HG03521 (cell line): Measurements from ENCODE around the gene APOA4.
A peak's percentile ranks its signal among the peaks of the same experiment; 100 is the strongest.

Source experiments
- ATAC-seq: cut with Tn5 transposase; IDR thresholded peaks from one replicate; pipeline ENCODE4 v1.9.1; 2021; ENCODE audit warnings: mild to moderate bottlenecking, moderate library complexity; ENCODE audit not compliant: unreplicated experiment

APOA4 gene

GRCh38 chr11:116823031-116823843, at the start of gene APOA4:
APOA4 (minus strand) TSS chr11:116823304; CDS start chr11:116823191, 113 bp downstream.
- no peak for ATAC-seq

- ATAC-seq, result no peak
Observed at GRCh38 chr11:116871248-116871647, 48.1 kb upstream of the APOA4 start.

DNA sequence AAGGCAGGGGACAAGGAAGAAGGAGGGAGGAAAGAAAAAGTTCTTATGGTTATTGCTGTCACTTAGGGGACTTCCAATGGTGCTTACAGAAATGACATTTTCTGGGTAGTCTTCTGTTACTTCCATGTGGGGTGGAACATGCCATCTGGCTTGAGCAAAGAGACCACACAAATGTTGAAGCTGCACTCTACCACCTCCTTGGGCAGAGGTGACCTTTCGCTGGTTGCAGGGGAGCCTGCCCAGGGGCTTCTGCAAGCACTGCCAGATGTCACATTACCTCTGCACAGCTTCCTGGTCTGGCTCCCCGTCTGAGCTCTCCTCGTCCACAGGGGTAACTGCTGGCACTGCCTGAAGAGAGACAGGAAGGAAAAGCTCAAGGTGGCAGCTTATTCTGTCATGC, 47.0 kb upstream of the APOA4 start:
- no peak for ATAC-seq

DNA sequence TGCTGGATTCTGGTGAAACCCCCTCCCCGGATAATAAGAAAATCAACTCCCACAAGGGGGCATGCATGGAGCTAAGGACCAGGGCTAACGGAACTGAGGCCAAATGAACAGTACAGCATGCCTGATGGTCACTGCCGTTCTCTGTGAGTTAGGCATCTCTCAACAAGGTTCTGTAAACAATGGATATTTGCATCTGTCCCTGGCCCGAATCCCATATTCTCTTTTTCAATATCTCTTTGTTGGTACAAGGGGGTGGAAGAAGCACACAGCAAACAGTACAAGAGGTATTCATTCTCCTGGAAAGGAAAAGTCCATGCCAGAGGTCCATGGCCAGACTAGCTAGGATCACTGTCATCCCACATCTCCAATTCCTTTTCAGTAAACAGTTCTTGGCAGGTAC, 46.5 kb upstream of the APOA4 start:
- ATAC-seq, result no peak

DNA sequence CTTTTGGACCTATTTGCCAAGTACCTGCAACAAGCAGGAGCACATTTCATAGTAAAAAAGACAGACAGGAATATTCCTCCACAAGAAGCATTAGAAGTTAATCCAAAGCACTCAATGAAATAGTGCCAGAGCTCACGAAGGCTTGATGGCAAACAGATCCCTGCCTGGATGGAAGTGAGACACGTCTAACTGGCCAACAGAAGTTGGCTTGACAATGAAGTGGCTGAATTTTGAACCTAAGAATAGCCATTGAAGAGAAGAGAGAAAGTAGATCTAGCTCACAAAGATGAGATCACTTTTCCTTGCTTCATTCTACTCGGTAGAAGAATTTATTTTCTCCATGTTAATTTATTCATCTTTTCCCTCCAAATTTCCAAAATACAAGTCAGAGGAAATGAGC, 45.0 kb upstream of the APOA4 start:
- no peak for ATAC-seq

DNA sequence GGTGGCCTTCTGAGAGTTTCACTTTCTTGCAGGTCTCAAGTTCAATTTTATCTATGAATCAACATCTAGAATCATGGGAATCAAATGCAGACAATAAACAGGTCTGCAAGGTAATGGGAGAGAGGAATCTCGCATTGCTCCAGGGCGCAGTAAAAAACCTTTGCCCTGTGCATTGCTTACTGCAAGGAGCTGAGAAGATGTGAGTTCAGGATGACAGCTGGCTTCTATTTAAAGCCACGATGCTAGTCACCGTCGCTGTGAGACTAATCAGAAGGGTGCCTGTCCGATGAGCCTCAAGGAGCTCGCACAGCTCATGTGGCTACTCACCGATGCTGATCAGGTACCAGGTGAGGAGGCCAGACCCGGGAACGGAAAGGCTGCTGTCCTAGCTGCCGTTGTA, 44.5 kb upstream of the APOA4 start:
- no peak for ATAC-seq

GRCh38 chr11:116866804-116867455, 43.8 kb upstream of the APOA4 start:
- no peak for ATAC-seq

GRCh38 chr11:116865696-116866095, 42.6 kb upstream of the APOA4 start:
- no peak for ATAC-seq

- ATAC-seq, result no peak
Observed at GRCh38 chr11:116864531-116864930, 41.4 kb upstream of the APOA4 start.

GRCh38 chr11:116862951-116863350, 39.8 kb upstream of the APOA4 start:
- no peak for ATAC-seq

DNA sequence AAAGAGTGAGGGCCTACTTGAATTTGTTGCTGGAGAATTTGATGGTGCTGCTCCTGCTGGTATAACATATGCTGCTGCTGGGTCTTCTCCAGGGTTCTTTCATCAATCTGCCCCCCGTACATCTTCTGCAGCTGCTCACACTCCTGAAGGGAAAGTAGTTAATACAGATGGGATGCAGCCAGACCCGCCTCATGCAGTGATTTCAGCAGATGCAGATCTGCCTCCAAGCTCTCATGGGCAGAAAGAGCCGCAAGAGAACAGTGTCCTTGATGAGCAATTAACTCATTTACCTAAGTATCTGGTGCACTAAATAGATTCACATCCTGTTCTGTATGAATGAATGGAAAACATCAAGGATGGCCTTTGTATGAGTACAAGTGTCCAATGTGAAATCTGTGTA, 39.1 kb upstream of the APOA4 start:
- ATAC-seq, result no peak

- no peak for ATAC-seq
Observed at GRCh38 chr11:116861539-116861938, 38.4 kb upstream of the APOA4 start.

DNA sequence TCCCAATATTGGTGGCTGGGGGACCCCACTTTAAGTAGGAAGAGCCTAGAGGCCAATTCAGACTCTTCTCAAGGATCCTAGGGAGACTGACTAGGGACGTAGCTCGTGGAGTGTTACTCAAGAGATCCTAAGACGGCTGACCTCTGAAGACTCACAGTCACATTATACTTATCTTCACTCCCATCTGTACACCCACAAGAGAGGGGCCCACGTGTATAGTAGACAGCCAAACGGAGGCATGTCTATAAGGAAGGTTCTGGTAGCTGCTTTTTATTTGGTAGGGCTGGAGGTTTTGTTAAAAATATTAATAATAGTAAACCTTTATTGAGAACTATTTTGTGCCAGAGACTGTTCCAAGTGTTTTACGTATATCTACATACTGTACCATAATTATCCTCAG, 37.2 kb upstream of the APOA4 start:
- no peak for ATAC-seq

DNA sequence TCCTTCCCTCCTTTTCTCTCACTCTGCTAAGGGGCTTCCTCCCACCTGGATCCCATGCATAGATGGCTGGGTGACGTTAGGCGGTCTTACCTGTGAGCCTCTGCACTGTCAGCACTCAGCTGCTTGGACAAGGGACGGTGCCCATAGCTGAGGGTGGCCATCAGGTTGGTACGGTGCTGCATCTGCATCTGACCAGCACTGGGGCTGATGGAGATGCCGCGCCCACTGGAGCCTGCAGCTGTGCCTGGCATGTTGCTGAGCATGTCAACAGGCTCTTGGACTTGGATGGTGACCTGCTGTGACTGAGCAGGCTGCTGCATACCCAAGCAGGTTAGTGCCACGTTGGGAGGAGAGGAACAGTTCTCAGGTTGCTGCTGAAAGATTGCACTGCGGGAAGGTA, 36.1 kb upstream of the APOA4 start:
- ATAC-seq, result no peak

GRCh38 chr11:116857936-116858335, 34.8 kb upstream of the APOA4 start:
- no peak for ATAC-seq

DNA sequence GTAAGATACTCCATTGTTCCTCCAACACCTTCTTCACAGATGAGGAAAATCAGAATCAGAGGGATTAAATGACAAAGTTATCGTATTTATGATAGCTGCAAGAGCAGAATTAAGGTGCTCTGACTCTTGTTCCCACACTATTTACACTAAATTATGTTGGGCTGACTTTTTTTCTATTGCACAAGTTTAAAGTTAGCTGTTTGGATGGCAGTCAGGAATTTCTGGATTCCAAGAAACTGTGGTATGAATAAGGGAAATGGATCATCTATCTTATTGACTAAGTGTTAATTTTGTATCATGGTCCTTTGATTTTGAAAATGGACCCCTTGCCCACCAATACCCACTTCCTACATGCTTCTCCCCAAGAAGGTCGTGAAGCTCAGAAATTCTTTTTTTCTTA, 34.2 kb upstream of the APOA4 start:
- ATAC-seq, result no peak

- no peak for ATAC-seq
Observed at GRCh38 chr11:116856423-116856822, 33.3 kb upstream of the APOA4 start.

DNA sequence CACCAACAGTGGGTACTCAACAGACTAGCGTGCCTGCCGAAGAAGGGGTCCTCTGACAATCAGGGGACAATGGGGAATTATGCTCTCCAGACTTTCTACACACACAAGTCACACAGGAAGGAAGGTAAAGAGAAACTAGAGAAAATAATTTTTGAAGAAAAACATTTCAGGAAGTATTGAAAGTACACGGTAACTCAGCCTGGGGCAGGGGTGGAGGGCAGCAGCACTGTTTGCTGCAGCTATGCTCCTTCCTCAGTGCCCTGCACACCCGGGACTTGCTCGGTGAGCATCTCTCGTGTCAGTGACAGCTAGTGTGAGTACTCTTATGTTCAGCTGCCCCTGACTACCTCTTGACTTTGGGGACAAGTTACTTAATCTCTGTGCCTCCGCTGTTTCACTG, 32.3 kb upstream of the APOA4 start:
- no peak for ATAC-seq

DNA sequence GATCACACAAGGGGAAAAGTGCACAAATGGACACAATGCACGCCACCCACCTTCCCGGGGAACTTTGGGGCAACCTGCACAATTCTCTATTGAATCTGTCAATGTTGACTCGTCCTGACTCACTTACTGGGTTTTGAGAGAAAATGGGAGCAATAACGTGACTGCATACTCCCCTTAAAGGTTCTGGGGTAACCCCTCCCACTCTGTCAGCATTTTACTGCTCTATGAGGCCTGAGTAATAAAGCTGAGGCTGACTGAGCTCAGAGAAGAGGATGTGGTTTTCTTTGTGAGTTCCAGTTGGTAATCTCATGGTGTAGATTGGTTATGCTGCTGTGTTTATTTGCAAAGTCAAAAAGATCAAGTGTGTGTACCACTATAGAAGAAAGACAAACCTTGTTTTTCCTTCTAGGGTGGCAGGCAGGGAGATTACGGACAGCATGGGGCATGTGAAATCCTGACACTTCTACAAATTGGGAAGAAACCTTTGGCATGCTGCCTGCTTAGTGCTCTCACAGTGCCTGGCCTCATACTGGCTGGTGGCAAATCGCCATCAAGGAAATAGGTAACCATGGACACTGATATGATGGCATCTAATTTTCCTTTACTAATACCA, 30.5 kb upstream of the APOA4 start:
- ATAC-seq, result peak; percentile 96

DNA sequence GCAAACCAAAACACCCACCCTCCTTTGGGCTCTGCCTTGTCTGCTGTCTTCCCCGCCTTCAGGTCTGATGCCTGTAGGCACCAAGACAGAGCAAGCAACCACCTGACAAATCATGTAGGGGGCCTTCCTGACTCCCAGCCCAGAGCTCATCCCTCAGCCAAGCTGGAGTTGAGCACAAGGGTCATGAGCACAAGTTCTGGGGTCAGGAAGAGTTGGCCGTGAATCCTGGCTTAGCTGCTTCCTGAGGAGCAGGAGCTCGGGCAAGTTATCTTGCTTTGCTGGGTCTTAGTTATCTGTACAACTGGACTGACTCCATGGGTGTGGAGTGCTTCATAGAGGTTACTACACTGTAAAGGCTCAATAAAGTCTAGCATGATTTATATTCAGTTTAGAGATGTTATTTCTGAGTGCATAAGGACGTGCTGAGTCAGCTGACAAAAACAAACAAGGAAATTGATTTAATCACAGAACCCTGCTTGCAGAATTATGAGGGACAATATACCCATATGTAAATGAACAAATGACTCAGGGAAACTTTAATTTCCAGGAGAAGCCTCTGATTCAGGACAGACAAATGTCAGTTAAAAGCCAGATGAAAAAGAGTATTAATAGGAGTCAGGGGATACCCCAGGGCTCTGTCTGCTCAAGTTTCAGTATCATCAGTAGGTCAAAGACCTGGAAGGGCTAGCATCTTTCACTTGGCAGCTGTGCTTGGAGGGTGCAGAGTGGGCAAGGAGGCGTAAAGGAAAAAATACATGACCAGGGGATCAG, 29.3 kb upstream of the APOA4 start:
- no peak for ATAC-seq

GRCh38 chr11:116851626-116852025, 28.5 kb upstream of the APOA4 start:
- no peak for ATAC-seq
